ENCODE measurements around the gene BTBD16.

Gene BTBD16

DNA sequence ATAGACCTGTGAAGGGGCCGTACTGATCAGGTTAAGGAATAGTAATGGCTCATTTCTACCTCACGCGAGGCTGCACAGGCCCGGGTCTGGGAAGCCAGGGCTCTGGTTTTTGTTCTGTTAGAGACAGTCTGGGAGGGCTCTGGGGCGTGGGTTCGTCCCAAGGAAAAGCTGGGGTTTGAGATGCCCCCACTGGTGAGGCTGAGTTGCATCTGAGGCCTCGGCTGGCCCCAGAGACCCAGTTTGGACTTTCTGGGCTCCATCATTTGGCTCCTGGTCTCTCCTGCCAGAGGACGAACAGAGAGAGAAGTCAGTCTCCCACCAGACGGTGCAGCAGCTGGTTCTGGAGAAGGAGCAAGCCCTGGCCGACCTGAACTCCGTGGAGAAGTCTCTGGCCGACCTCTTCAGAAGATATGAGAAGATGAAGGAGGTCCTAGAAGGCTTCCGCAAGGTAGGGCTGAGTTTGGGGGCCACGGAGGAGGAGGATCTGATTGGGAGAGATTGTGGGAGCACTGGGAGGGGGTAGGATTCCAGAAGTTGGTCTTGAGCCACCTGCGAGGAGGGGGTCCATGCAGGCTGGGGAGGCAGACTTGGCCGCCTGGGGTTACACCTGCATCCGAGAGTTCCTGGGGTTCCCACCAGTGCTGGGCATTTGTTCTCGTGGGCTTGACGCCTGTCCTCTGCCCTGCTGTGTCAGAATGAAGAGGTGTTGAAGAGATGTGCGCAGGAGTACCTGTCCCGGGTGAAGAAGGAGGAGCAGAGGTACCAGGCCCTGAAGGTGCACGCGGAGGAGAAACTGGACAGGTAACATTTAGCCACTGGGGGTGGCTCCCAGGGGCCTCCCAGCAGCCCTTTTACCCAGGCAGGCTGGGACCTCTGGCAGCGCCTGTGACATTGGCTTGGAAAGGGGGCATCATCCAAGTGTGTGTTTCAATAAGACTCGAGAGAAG lies 22.5 kb upstream of the BTBD16 start:
- DNase-seq = no peak

DNA sequence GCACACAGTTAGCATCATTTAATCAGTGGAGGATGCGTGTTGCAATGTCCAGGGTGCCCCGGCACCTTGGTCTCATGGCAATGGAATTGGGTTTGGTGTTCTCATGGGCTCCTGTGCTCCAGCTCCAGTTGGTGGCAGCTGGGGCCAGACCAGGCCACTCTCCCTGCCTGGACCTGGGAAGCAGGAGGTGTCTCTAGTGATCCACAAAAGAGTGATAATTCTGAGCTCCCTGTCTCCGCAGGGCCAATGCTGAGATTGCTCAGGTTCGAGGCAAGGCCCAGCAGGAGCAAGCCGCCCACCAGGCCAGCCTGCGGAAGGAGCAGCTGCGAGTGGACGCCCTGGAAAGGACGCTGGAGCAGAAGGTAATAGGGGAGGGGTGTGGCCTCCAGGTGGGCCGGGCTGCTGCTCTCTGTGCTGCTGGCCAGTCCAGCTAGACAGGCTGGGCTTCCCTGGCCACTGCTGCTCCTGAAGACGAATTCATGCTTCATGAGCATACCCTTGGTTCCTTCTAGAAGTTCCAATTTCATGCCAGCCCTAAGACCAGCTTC lies 21.7 kb upstream of the BTBD16 start:
- no peak for DNase-seq

DNA sequence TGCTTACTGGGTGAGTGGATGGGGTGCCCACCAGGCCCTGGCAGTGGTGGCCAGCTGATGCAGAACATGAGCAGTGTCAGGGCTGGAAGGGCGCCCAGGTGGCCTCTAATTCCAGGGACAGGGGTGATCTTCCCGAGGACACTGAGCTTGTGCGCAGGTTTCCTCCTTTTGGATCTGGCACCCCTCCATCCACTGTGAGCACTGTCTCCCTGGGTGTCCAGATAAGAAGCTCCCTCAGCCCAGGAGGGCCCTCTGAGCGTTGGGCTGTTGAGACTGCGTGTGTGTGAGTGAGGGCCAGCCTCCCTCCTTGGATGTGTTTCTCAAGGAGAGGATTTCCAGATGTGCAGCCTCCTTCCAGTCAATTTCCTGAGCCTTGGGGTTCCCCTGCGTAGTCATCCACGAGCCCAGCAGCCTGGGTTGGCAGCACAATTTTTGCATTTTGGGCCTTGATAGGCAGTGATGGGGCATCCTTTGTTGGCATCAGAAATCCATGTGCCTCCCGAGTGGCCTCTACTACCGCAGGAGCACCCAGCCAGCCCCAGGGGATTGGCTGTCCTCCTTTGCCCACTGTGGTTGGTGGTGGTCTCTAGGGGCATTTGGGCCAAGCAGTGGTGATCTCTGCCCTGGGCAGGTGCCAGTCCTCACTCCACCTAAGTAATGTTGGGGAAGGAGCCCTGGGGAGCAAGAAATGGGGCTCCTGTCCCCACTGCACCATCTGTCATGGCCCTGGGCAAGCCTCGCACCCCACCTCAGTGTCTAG lies 20.9 kb upstream of the BTBD16 start:
- no peak for DNase-seq

DNA sequence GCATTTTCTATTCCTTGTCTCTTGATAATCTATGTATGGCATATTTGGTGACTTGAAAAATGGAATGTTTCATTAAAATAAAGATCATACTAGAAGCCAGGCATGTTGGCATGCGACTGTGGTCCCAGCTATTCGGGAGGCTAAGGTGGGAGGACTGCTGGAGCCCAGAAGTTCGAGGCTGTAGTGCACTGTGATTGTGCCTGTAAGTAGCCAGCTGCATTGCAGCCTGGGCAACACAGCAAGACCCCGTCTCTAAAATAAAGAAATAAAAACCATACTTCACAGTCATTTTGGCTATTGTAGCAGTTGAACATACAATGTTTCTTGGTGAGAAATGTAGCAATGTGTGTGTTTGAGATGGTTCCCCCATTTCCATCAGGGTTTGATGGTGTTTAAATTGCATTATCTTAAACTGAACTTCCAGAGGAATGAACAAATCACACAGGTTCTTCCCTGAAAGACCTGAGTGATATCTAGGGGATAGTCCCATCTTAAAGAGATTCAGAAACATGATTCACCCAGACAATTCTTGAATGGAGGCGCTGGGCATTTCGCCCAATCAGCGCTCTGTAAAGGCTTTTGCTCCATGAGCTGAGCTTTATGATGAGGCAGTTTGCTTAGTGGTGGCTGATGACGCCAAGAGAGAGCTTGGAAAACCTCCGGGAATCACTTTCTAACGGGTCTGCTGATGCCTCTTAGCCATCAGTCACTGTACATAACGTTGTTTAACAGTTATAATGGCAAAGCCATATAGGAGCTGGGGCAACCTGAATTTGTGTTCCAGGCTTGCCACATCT lies 19.4 kb upstream of the BTBD16 start:
- DNase-seq = no peak

DNA sequence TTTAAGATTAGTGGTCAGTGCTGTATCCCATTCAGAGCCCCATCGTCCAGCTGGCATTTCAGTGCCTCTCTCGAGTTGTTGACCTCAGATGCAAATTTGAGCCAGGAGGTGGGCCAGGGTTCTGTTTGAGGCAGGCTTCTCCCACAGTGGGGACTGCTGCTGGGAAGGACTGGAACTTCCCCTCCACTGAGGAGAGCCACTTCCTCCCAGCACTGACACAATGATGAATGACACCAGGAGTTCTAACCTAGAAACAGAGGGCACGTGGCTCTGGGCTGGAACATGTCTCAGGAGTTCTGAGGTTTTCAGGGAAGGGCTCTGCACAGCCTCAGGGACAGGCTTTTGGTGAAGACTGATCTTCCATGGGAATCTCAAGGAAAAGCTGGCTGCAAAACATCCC lies 18.3 kb upstream of the BTBD16 start:
- DNase-seq = no peak

DNA sequence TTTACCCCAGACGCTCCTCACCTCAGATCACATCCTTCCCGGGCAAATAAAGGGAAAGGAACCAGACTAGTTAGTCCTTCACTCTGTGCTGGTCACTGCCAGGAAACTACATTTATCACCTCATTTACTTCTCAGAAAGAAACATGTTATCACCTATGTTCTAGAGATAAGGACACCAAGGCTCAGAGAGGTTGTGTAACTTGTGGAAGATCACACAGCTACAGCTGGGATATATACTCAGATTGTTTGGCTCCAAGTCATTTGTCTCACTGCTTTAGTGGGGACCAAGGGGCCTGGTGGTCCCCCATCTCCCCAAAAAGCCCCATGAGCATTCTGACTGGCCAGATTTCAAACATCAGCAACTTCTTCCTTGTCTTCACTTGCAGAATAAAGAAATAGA lies 17.5 kb upstream of the BTBD16 start:
- no peak for DNase-seq

DNA sequence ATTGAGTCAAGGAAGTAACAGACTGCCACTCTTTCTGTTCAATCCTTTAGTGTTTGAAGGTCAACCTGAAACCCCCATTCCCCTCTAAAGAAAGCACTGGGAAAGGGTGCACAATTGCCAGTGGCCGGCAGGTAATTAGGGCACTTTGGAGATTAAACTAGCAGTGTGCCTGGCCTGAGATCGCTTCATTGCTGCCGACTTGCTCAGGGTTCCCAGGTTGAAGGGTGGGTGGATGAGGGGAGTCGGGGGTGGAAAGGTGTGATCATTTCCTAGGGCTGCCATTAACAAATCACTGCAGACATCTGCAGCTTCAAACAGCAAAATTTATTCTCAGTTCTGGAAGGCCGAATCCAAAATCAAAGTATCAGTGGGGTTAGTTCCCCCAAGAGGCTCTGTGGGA lies 16.3 kb upstream of the BTBD16 start:
- no peak for DNase-seq

DNA sequence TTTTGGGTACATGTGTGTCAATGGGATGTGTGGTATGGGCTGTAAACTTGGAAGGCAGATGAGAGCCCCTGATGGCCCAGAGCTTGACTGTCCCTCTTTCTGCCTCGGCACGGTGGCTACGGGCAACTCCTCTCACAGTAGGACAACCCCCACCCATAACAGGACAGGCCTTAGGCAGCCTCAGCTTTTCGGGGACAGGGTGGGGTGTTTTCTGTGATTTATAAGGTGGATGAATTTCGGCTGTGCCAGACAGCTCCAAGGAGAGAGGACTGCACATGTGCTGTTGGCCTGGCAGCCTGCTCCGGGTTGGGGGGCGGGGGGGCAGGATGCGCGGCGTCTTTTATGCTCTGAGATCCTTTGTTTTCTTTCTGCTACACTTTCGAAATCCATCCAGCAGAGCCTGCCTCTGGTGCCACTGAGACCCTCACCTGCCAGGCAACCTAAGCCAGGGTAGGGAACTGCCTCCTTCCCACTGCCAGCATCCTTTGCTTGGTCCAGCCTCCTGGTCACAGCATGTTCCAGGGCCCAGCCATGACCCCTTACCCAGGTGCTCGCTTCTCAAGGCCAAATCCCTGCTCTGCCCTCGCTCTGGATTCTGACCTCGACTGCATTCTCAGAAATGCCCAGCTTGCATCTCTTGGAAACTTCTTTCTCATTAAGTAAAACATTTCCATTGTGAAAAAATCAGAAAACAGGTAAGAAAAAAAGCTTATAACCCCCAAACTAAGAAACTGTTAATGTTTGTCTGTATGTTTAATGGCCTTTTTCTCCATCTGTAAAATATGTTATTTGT lies 15.4 kb upstream of the BTBD16 start:
- no peak for DNase-seq

DNA sequence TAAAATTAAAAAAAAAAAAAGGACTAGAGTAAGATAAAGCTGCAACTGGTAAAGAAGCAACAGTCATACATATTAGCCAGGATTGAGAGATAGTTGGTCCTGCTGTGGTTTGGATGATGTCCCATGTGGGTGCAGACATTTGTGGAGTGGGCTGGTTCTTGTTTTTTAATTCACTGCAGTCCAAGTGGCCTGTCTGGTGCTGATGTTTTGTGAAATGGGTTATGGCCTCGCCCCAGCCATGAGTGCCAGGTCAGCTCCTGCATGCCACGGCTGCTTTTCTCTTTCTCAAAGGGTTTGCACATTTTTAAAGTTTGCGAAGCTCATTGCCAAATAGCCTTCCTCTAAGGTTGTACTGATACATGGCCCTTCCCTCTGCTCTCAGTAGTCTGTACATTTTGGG lies 14.1 kb upstream of the BTBD16 start:
- DNase-seq = no peak

DNA sequence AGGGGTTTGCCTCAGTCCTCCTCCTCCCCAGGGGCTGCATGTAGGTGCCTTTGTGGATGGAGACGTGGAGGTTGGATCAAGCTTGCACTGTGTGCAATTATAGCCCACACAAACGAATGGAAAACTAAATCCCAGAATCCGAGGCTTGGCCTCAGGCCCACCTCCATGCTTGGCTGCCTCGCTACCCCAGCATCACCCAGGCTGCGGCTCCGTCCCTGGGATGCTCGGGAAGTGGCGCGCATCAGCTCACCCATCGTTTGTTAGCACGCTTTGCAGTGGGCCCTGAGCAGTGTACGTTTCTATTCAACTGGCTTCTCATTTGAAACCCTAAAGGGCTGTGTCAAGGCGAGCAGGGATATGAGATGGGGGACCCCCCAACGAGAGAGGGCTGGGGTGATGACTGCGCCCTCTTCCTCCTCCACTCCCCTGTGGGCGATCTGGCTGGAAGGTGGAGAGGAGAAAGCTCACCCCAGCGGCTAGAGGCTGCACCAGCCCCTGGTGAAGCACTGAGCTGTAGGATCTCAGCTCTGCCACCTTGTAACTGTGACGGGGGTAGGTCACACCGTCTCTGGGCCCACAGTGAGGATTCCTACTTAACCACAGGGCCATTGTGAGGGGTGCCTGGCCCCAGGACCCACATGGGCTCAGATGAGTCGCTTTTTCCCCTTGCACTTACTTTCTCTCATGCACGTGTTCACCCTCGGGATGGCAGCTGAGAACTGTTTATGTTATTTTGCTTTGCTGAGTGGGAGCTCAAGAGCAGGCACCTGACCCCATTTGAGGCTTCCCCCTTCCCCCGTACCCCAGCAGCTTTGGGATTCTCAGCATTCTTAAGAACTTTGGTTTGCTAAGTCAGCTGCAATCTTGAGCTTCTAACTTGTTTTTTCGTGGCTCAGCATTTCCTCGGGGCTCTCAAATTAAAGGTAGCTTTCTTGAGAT lies 12.7 kb upstream of the BTBD16 start:
- no peak for DNase-seq

DNA sequence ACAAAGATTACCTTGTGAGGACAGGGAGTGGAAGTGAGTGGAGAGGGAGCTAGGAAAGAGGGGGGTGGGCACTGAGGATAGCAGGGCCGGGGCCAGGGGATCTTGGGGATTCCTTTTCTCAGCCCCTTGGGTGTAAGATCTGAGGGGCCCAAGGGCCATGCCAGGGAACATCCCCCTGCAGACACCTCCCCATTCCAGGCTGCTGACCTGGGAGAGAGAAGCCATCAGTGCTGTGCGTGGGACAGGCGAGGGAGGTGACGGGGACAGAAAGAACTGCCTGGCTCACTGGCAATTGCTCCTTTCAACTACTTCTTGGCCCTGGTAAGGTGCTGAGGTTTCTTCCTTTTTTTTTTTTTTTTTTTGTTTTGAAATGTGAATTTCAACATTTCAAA lies 12.0 kb upstream of the BTBD16 start:
- DNase-seq = no peak

DNA sequence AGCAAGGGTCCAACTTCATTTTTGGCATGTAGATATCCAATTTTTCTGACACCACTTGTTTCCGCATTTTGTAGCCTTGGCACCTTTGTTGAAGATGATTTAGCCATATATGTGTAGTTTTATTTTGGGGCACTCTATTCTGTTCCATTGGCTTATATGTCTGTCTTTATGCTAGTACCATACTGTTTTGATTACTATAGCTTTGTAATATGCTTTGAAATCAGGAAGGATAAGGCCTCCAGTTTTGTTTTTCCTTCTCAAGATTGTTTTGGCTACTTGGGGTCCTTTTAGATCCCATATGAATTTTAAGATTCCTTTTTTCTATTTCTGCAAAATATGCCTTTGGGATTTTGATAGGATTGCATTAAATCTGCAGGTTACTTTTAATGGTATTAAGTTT lies 9.5 kb upstream of the BTBD16 start:
- no peak for DNase-seq

DNA sequence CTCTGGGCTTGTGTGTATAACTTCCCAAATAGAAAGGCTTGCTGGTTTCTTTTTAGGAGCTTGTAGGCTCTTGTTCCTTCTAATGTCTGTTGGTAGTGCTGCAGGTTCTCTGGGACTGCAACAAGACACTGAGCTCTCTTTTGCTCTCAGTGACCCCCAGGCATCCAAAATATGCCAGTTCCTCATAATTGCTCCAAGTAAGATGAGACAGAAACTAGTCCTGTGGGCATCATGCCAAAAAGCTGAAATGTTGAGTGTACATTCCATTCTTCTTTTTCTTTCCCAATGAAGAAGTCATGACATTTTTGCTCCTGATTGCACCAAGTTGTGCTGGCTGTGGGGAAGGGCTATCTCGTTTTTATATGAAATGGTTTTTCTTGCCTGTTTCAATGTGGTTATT lies 7.1 kb upstream of the BTBD16 start:
- DNase-seq = no peak

DNA sequence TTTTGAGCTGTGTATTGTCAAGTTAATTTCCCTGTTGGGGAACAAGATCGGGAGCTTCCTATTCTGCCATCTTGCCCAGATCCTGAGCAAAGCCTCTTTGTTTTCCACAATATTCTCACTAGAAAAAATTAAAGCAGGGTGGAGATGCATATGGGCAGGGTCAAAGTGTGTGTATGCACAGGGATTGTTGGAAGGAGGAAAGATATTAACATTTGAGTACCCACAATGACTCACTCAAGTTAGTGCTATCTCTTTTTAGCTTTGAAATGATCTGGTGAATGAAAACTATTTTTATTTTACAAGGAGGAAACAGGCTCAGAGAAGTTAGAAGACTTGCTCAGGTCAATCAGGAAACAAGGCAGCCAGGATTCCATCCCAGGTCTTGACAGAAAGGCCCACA lies 6.7 kb upstream of the BTBD16 start:
- no peak for DNase-seq

DNA sequence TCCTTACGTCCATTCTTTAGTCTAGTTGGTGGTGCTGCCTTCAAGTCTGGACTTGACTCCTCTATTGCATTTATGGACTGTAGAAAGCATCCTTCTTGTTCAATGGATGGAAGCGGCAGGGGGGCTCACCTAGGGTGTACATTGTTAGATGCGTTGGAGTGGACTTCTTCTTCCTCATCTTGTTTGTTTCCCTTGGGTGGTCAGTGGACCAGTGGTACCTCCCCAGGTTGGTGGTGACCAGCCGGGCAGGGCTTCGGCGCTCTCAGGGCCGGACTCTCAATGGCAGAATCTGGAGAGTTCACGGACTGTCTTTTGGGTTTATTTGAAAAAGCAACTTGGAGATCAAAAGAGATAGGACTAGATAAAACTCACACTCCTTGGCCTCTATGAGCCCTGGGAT lies 6.2 kb upstream of the BTBD16 start:
- DNase-seq = no peak

DNA sequence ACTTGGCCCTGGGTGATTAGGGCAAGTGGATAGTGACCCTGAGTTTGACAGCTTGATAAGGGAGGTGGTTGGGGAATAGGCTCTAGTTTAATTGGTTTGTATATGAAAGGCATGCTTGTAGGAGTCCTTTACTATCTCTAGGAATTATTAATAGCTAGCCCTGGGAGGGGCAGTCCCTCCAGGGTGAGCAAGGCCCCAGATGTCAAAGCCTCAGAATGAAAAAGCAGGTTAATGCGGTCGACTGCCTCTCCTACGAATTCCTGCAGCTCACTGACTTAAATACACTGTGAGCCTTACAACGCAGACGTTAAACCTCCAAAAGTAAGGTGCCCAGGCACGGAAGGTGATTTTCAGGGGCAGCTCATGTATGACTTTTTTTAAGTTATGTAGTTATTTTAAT lies 5.2 kb upstream of the BTBD16 start:
- no peak for DNase-seq

DNA sequence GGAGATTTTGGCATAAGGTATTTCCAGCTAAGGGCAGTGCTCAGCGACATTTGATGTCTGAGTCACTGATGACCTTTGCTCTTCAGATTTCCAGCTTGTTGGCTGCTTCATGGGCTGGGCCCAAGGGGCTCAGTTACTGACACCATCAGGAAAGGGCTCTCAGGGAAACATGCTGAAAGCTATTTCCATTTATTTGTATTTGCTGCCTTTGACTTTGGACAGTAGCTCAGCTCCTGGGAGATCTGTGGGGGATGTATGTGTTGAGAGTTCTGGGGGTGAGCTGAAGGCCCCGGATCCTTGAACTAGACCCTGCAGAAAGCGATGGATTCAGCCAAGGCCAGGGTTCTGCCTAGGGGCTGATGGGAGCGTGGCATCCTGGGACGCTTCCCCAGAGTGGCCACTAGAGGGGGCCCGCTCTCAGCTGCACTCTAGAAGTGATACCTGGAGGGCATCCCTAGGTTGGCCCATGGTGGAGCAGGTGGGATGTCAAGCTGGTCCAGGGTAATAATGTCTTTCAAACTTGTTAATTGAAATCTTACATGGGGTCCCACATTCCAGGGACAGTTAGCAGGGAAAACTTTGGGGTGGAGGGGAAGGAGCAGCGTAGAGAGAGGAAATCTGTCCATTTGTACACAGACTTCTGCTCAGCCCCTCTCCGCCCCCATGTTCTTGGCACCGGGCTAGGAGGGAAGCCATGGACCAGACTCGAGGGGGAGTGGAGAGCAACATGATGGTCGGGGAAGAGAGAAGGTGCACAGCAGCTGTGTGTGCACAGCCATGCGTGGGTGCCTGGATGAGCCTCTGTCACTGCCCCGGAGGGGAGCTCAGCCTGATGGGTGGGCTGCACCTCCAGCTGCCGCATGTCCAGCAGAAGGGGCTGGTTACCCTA lies 3.0 kb upstream of the BTBD16 start:
- peak; percentile 15 for DNase-seq

DNA sequence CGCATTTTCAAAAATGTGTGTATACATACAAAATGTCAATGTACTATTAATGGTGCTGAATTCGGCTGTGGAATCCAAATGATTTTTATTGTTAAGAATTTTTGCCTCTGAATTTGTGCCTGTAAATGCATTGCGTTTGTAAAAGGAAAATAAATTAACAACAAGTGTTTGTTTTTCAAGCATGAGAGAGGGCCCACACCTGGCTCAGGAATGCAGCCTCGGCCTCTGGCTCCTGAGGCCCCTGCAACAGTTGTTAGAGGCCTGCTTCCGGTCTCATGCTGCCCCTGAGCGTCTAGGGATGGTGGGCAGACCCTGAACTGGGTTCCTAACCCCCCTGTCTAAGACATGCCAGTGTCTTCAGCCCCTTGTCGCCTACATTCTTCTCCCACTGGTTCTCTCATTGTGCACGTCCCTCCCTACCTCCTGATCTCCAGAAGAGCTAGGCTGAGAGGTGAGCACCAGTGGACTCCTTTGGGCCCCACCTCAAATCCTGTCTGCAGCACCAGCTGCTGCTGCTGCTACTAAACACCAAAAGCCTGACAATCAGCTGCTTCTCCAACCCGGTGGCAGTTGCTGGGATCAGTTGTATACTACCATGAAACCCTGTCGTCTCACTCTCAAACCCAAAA lies 1.9 kb upstream of the BTBD16 start:
- no peak for DNase-seq

DNA sequence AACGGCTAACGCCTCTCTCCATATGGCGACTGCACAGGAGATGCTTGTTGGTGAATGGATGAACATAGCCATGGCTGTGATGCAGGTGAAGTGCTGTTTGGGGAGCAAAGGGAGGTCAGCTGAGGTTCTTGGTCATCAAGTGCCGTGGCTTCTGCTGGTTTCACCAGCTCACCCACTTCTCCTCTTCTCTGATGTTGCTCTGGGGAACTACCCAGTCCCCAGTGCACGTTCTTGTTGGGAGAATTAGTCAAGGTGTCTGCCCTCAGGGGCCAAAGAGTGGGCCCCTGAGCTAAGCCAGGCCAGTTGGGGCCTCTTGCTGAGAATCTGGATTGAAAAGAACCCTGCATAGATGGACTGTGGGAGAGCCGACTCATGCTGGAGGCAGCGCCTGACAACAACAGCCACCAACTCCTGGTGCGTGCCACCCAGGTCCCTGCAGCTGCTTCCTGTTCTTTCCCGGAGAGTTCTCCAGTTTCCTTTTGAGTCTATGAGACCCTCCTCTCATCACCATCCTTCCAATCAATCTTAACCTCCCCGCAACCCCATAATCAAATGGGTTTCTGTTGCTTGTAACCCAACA lies 3.0 kb downstream of the BTBD16 start:
- no peak for DNase-seq

All from stimulated activated naive CD4-positive, alpha-beta T cell treated with Interleukin-2 at 50 U/mL for 16 hours (primary cell).